Nephron progenitor cell (in vitro differentiated cells): ENCODE data around the gene SBF2.

ENCODE experiments used
- DNase-seq: peaks from one replicate; pipeline ENCODE4 v3.0.0; 2021
- H3K27ac Mint-ChIP-seq: 2 replicates; pipeline ENCODE4 v1.8.0; 2021; ENCODE audit warnings: mild to moderate bottlenecking, moderate library complexity, mixed read lengths
- H3K27me3 Mint-ChIP-seq: 2 replicates; pipeline ENCODE4 v1.8.0; 2021; ENCODE audit warnings: mild to moderate bottlenecking, low read depth, mixed read lengths; ENCODE audit not compliant: poor library complexity
- H3K36me3 Mint-ChIP-seq: 2 replicates; pipeline ENCODE4 v1.8.0; 2021; ENCODE audit warnings: low read depth, mixed read lengths
- H3K4me1 Mint-ChIP-seq: 2 replicates; pipeline ENCODE4 v1.8.0; 2021; ENCODE audit warnings: mixed read lengths
- H3K4me3 Mint-ChIP-seq: 2 replicates; pipeline ENCODE4 v1.8.0; 2021; ENCODE audit warnings: mild to moderate bottlenecking, moderate library complexity, mixed read lengths
- H3K9me3 Mint-ChIP-seq: 2 replicates; pipeline ENCODE4 v1.8.0; 2021; ENCODE audit warnings: mild to moderate bottlenecking, moderate library complexity, mixed read lengths
- CTCF ChIP-seq: fragments of 200-600 bp; sonication (generic); IDR thresholded peaks from 2 replicates; pipeline ENCODE4 v1.5.0; 2021; ENCODE audit warnings: antibody characterized with exemption

SBF2 gene

GRCh38 chr11:9804419-9804902 is 489.6 kb downstream of the SBF2 start:
- no peak for TF ChIP-seq CTCF
- Mint-ChIP-seq H3K4me1 (peaks cover 18% of the 10 kb centered on the region), H3K4me3 (no peak overlapping the region), H3K27me3 (no peaks in the 10 kb centered on the region), H3K9me3 (no peaks in the 10 kb centered on the region), H3K27ac (peak overlapping the region; percentile 18), H3K36me3 (peaks cover 49% of the 10 kb centered on the region)
- DNase-seq, result no peak

- no peak overlapping the region for H3K4me3 Mint-ChIP-seq
- peaks cover 18% of the 10 kb centered on the region for H3K4me1 Mint-ChIP-seq
- no peaks in the 10 kb centered on the region for H3K27me3 Mint-ChIP-seq
- H3K27ac Mint-ChIP-seq, result peak overlapping the region; percentile 78
- TF ChIP-seq CTCF, result no peak
- H3K36me3 Mint-ChIP-seq, result peaks cover 48% of the 10 kb centered on the region
- H3K9me3 Mint-ChIP-seq, result no peaks in the 10 kb centered on the region
- DNase-seq, result no peak
These were observed 490.2 kb downstream of the SBF2 start for GRCh38 chr11:9803685-9804418.

- no peak for DNase-seq
- Mint-ChIP-seq H3K4me3 (no peak overlapping the region), H3K9me3 (no peaks in the 10 kb centered on the region), H3K36me3 (peaks cover 40% of the 10 kb centered on the region), H3K27me3 (no peaks in the 10 kb centered on the region), H3K27ac (peak overlapping the region; percentile 11), H3K4me1 (peaks cover 18% of the 10 kb centered on the region)
- no peak for TF ChIP-seq CTCF
These were observed 491.6 kb downstream of the SBF2 start for GRCh38 chr11:9802291-9802861.

- no peaks in the 10 kb centered on the region for H3K27me3 Mint-ChIP-seq
- H3K9me3 Mint-ChIP-seq, result no peaks in the 10 kb centered on the region
- TF ChIP-seq CTCF, result no peak
- peaks cover 29% of the 10 kb centered on the region for H3K36me3 Mint-ChIP-seq
- no peak for DNase-seq
- H3K27ac Mint-ChIP-seq, result no peak overlapping the region
- H3K4me3 Mint-ChIP-seq, result no peak overlapping the region
- peaks cover 18% of the 10 kb centered on the region for H3K4me1 Mint-ChIP-seq
These were observed 494.1 kb downstream of the SBF2 start for GRCh38 chr11:9799886-9800285.

- Mint-ChIP-seq H3K27me3 (no peaks in the 10 kb centered on the region), H3K4me1 (peaks cover 2% of the 10 kb centered on the region), H3K36me3 (peaks cover 35% of the 10 kb centered on the region), H3K4me3 (no peak overlapping the region), H3K9me3 (no peaks in the 10 kb centered on the region), H3K27ac (no peak overlapping the region)
- DNase-seq, result no peak
- no peak for TF ChIP-seq CTCF
These were observed 496.7 kb downstream of the SBF2 start for GRCh38 chr11:9797300-9797699.

DNA sequence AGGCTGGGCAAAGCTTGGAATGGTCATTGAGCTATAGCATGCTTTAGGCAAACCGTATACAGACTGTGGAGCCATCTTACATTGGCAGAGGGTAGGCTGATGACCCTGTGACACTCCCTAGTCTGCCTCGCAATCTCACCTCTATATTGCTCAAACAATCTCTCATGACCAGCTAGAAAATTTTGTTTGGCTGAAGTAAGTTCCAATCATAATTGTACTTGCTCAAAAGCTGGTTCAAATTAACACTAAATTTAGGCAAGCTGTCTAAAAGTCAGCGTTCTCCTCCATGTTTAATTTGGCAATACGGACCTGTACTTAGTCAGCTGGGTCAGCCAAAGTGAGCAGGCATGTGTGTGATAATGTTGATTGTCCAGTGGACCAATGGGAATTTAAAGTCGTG is 497.2 kb downstream of the SBF2 start:
- Mint-ChIP-seq H3K27me3 (no peaks in the 10 kb centered on the region), H3K4me1 (no peaks in the 10 kb centered on the region), H3K9me3 (no peaks in the 10 kb centered on the region), H3K4me3 (no peak overlapping the region), H3K27ac (no peak overlapping the region), H3K36me3 (peaks cover 36% of the 10 kb centered on the region)
- DNase-seq, result no peak
- TF ChIP-seq CTCF, result no peak
